Kidney epithelial cell (primary cell): ENCODE results near the gene CENPF. TPM values are rescaled to one million over a fixed set of nuclear protein-coding genes. Genes with fewer than 3 reads are reported as not detected.

ENCODE experiments used
- DNase-seq: peaks from one replicate; pipeline ENCODE4 v3.0.0-alpha.2; 2010; ENCODE audit warnings: low read depth
- H3K27me3 ChIP-seq: 2 replicates; pipeline ENCODE4 v1.6.0; 2011; ENCODE audit warnings: low read length; ENCODE audit not compliant: control insufficient read depth, insufficient read depth
- H3K36me3 ChIP-seq: 2 replicates; pipeline ENCODE4 v1.5.1; 2011; ENCODE audit warnings: low read length; ENCODE audit not compliant: control insufficient read depth, insufficient read depth
- H3K4me3 ChIP-seq: 2 replicates; pipeline ENCODE4 v1.5.1; 2011; ENCODE audit warnings: low read depth, mild to moderate bottlenecking, control low read depth, low read length
- CTCF ChIP-seq: IDR thresholded peaks from 2 replicates; pipeline ENCODE4 v1.5.1; 2011; ENCODE audit warnings: mild to moderate bottlenecking, moderate library complexity, low read length, control low read depth, inconsistent platforms; ENCODE audit not compliant: insufficient read depth, poor library complexity, severe bottlenecking
- total RNA-seq: library from RNA; depleted of rRNA; stranded (reverse); fragments of >200 nt; gene quantifications from 2 replicates; pipeline ENCODE4 v1.2.3, GENCODE V29; 2015

Gene CENPF
- total RNA-seq, 1 donor from 2014 or later: 20.2 TPM

- peak; percentile 64 for TF ChIP-seq CTCF
- Histone ChIP-seq H3K27me3 (no peaks in the 10 kb centered on the region), H3K4me3 (no peak overlapping the region), H3K36me3 (no peaks in the 10 kb centered on the region)
- DNase-seq: peak; percentile 4
These were observed 57.9 kb downstream of the CENPF start for GRCh38 chr1:214660900-214661299.

GRCh38 chr1:214662223-214662785 lies 59.3 kb downstream of the CENPF start:
- no peak for DNase-seq
- Histone ChIP-seq H3K27me3 (no peaks in the 10 kb centered on the region), H3K36me3 (no peaks in the 10 kb centered on the region), H3K4me3 (no peak overlapping the region)
- no peak for TF ChIP-seq CTCF

- Histone ChIP-seq H3K27me3 (no peaks in the 10 kb centered on the region), H3K36me3 (no peaks in the 10 kb centered on the region), H3K4me3 (no peak overlapping the region)
- DNase-seq: no peak
- TF ChIP-seq CTCF: no peak
These were observed 61.8 kb downstream of the CENPF start for GRCh38 chr1:214664651-214665433.

GRCh38 chr1:214665606-214666110 lies 62.7 kb downstream of the CENPF start:
- Histone ChIP-seq H3K27me3 (no peaks in the 10 kb centered on the region), H3K36me3 (no peaks in the 10 kb centered on the region), H3K4me3 (no peak overlapping the region)
- no peak for DNase-seq
- TF ChIP-seq CTCF: no peak

- no peak for TF ChIP-seq CTCF
- H3K36me3 ChIP-seq: no peaks in the 10 kb centered on the region
- no peak for DNase-seq
- H3K4me3 ChIP-seq: no peak overlapping the region
- no peaks in the 10 kb centered on the region for H3K27me3 ChIP-seq
These were observed 63.7 kb downstream of the CENPF start for GRCh38 chr1:214666674-214667073.
